HEK293T (cell line): ENCODE measurements around the gene ZNF513.

Experiments used
- BHLHE40 ChIP-seq: fragments of 450-650 bp; IDR thresholded peaks from 2 replicates; pipeline ENCODE4 v1.6.1; 2016; ENCODE audit warnings: mild to moderate bottlenecking, moderate library complexity, borderline replicate concordance
- ELF4 ChIP-seq: fragments of 450-650 bp; IDR thresholded peaks from 2 replicates; pipeline ENCODE4 v1.6.1; 2017; ENCODE audit warnings: antibody characterized with exemption
- FOXA1 ChIP-seq: fragments of 450-650 bp; IDR thresholded peaks from 2 replicates; pipeline ENCODE4 v1.6.1; 2016; ENCODE audit warnings: mild to moderate bottlenecking
- FOXK2 ChIP-seq: fragments of 450-650 bp; IDR thresholded peaks from 2 replicates; pipeline ENCODE4 v1.6.1; 2016; ENCODE audit warnings: mild to moderate bottlenecking
- HDGF ChIP-seq: fragments of 450-650 bp; IDR thresholded peaks from 2 replicates; pipeline ENCODE4 v1.6.1; 2017; ENCODE audit warnings: antibody characterized with exemption, borderline replicate concordance
- L3MBTL2 ChIP-seq: fragments of 450-650 bp; conservative IDR thresholded peaks from 2 replicates; pipeline ENCODE4 v1.6.1; 2016; ENCODE audit warnings: mild to moderate bottlenecking
- LEF1 ChIP-seq: fragments of 450-650 bp; IDR thresholded peaks from 2 replicates; pipeline ENCODE4 v1.6.1; 2017; ENCODE audit warnings: mild to moderate bottlenecking, borderline replicate concordance
- SP1 ChIP-seq: fragments of 450-650 bp; IDR thresholded peaks from 2 replicates; pipeline ENCODE4 v1.6.1; 2017
- SUZ12 ChIP-seq: fragments of 450-650 bp; IDR thresholded peaks from 2 replicates; pipeline ENCODE4 v1.6.1; 2016; ENCODE audit warnings: mild to moderate bottlenecking
- ZNF384 ChIP-seq: fragments of 450-650 bp; IDR thresholded peaks from 2 replicates; pipeline ENCODE4 v1.6.1; 2016
- TF ChIP-seq, protein P1 (sequence below): fragments of 450-650 bp; IDR thresholded peaks from 2 replicates; pipeline ENCODE4 v1.6.1; 2016

DNA sequence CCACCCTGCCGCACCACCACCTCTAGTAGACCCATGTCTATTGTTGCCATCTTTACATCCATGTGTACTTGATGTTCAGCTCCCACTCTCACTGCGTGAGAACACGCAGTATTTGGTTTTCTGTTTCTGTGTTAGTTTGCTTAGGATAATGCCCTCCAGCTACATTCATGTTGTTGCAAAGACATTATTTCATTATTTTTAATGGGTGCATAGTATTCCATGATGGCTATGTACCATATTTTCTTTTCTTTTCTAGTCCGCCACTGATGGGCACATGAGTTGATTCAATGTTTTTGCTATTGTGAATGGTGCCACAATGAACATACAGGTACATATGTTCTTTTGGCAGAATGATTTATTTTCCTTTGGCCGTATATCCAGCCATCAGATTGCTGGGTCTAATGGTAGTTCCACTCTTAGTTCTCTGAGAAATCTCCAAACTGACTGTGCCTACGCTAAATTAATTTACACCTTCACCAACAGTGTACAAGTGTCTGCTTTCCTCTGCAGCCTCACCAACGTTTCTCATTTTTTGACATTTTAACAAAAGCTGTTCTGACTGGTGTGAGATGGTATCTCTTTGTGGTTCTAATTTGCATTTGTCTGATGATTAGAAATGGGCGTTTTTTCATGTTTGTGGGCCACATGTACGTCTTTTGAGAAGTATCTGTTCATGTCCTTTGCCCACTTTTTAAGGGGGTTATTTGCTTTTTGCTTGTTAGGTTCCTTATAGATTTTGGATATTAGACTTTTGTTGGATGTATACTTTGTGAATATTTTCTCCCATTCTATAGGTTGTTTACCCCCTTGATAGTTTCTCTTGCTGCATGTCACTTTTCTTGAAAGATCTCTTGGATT lies 10.5 kb upstream of the ZNF513 start:
- no peak for TF ChIP-seq FOXK2
- TF ChIP-seq BHLHE40 = no peak
- TF ChIP-seq SP1 = no peak
- TF ChIP-seq ELF4 = no peak
- TF ChIP-seq, protein P1, sequence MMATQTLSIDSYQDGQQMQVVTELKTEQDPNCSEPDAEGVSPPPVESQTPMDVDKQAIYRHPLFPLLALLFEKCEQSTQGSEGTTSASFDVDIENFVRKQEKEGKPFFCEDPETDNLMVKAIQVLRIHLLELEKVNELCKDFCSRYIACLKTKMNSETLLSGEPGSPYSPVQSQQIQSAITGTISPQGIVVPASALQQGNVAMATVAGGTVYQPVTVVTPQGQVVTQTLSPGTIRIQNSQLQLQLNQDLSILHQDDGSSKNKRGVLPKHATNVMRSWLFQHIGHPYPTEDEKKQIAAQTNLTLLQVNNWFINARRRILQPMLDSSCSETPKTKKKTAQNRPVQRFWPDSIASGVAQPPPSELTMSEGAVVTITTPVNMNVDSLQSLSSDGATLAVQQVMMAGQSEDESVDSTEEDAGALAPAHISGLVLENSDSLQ = no peak
- TF ChIP-seq HDGF = no peak
- TF ChIP-seq SUZ12 = no peak
- no peak for TF ChIP-seq ZNF384
- TF ChIP-seq L3MBTL2 = no peak
- no peak for TF ChIP-seq FOXA1
- TF ChIP-seq LEF1 = no peak
